ENCODE results near the gene TRIM8. TPM values are rescaled to one million over a fixed set of nuclear protein-coding genes. Genes with fewer than 3 reads are reported as not detected.
A peak's percentile ranks its signal among the peaks of the same experiment; 100 is the strongest.

Gene TRIM8
- total RNA-seq, 1 experiment from 2014 or later, result 73.4 TPM

GRCh38 chr10:102645741-102646609 is 1.7 kb downstream of the TRIM8 start:
- in situ Hi-C loops (cut with HindIII; ENCODE audit: low pct_unique_long_range_greater_than_20kb, low sequenced_read_pairs), result no loop called here
- peak; percentile 81 for DNase-seq (ENCODE audit: low read depth)

- DNase-seq (ENCODE audit: low read depth), result peak; percentile 81
- in situ Hi-C loops (cut with HindIII; ENCODE audit: low pct_unique_long_range_greater_than_20kb, low sequenced_read_pairs), result no loop called here
Observed at GRCh38 chr10:102646610-102647442, 2.5 kb downstream of the TRIM8 start.

GRCh38 chr10:102647443-102648268 is 3.4 kb downstream of the TRIM8 start:
- in situ Hi-C loops (cut with HindIII; ENCODE audit: low pct_unique_long_range_greater_than_20kb, low sequenced_read_pairs), result no loop called here
- no peak for DNase-seq (ENCODE audit: low read depth)

- in situ Hi-C loops (cut with HindIII; ENCODE audit: low pct_unique_long_range_greater_than_20kb, low sequenced_read_pairs), result no loop called here
- no peak for DNase-seq (ENCODE audit: low read depth)
Observed at GRCh38 chr10:102648269-102648888, 4.1 kb downstream of the TRIM8 start.

GRCh38 chr10:102648889-102649796 is 4.9 kb downstream of the TRIM8 start:
- DNase-seq (ENCODE audit: low read depth), result no peak
- in situ Hi-C loops (cut with HindIII; ENCODE audit: low pct_unique_long_range_greater_than_20kb, low sequenced_read_pairs), result no loop called here

- in situ Hi-C loops (cut with HindIII; ENCODE audit: low pct_unique_long_range_greater_than_20kb, low sequenced_read_pairs), result no loop called here
- no peak for DNase-seq (ENCODE audit: low read depth)
Observed at GRCh38 chr10:102649797-102650654, 5.7 kb downstream of the TRIM8 start.

GRCh38 chr10:102650655-102651454 is 6.6 kb downstream of the TRIM8 start:
- in situ Hi-C loops (cut with HindIII; ENCODE audit: low pct_unique_long_range_greater_than_20kb, low sequenced_read_pairs), result no loop called here
- no peak for DNase-seq (ENCODE audit: low read depth)

- no peak for DNase-seq (ENCODE audit: low read depth)
- in situ Hi-C loops (cut with HindIII; ENCODE audit: low pct_unique_long_range_greater_than_20kb, low sequenced_read_pairs), result no loop called here
Observed at GRCh38 chr10:102651455-102652169, 7.3 kb downstream of the TRIM8 start.

GRCh38 chr10:102652170-102652916 is 8.1 kb downstream of the TRIM8 start:
- DNase-seq (ENCODE audit: low read depth), result no peak
- in situ Hi-C loops (cut with HindIII; ENCODE audit: low pct_unique_long_range_greater_than_20kb, low sequenced_read_pairs), result no loop called here

GRCh38 chr10:102653060-102653459 is 8.8 kb downstream of the TRIM8 start:
- in situ Hi-C loops (cut with HindIII; ENCODE audit: low pct_unique_long_range_greater_than_20kb, low sequenced_read_pairs), result no loop called here
- no peak for DNase-seq (ENCODE audit: low read depth)

GRCh38 chr10:102654566-102654965 is 10.3 kb downstream of the TRIM8 start:
- in situ Hi-C loops (cut with HindIII; ENCODE audit: low pct_unique_long_range_greater_than_20kb, low sequenced_read_pairs), result no loop called here
- no peak for DNase-seq (ENCODE audit: low read depth)

- no peak for DNase-seq (ENCODE audit: low read depth)
- in situ Hi-C loops (cut with HindIII; ENCODE audit: low pct_unique_long_range_greater_than_20kb, low sequenced_read_pairs), result no loop called here
Observed at GRCh38 chr10:102654969-102655368, 10.7 kb downstream of the TRIM8 start.

- DNase-seq (ENCODE audit: low read depth), result no peak
- in situ Hi-C loops (cut with HindIII; ENCODE audit: low pct_unique_long_range_greater_than_20kb, low sequenced_read_pairs), result no loop called here
Observed at GRCh38 chr10:102656026-102656425, 11.7 kb downstream of the TRIM8 start.

GRCh38 chr10:102656791-102657371 is 12.6 kb downstream of the TRIM8 start:
- in situ Hi-C loops (cut with HindIII; ENCODE audit: low pct_unique_long_range_greater_than_20kb, low sequenced_read_pairs), result no loop called here

More at GRCh38 chr10:102656791-102657371, 12.6 kb downstream of the TRIM8 start:
- no peak for DNase-seq (ENCODE audit: low read depth)
